Astrocyte of the cerebellum (primary cell): Measurements from ENCODE around the gene CXCR2.
"Not testable (repeated sequence)": the region's sequence is repeated elsewhere in the genome, so short reads cannot be mapped to it uniquely, and the experiment has no call there.

Experiments
- DNase-seq: peaks from one replicate; pipeline ENCODE4 v3.0.0-alpha.2; 2011; ENCODE audit warnings: low read depth
- H3K4me3 ChIP-seq: 2 replicates; pipeline ENCODE4 v1.5.1; 2011; ENCODE audit warnings: mild to moderate bottlenecking, low read depth, low read length, moderate library complexity
- in situ Hi-C: cut with HindIII; loops from 2 replicates; pipeline ENCODE4 v1.10.0; 2017; ENCODE audit warnings: low sequenced_read_pairs
- TF ChIP-seq, protein P1 (sequence below): IDR thresholded peaks from 2 replicates; pipeline ENCODE4 v1.5.1; 2012; ENCODE audit warnings: low read length, low read depth, moderate library complexity, mild to moderate bottlenecking; ENCODE audit errors: missing control alignments

The CXCR2 gene

DNA sequence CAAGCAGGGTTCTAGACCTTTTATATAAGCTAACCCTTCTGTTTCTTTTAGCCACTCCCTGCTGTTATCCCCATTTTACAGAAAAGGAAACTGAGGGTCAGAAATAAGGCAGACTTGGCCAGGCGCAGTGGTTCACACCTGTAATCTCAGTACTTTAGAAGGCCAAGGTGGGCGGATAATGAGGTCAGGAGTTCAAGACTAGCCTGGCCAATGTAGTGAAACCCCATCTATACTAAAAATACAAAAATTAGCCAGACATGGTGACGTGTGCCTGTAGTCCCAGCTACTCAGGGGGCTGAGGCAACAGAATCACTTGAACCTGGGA lies 42.5 kb upstream of the CXCR2 start:
- no peak for DNase-seq
- no peak overlapping the region for H3K4me3 ChIP-seq
- in situ Hi-C loops: no loop called here
- TF ChIP-seq, protein P1, sequence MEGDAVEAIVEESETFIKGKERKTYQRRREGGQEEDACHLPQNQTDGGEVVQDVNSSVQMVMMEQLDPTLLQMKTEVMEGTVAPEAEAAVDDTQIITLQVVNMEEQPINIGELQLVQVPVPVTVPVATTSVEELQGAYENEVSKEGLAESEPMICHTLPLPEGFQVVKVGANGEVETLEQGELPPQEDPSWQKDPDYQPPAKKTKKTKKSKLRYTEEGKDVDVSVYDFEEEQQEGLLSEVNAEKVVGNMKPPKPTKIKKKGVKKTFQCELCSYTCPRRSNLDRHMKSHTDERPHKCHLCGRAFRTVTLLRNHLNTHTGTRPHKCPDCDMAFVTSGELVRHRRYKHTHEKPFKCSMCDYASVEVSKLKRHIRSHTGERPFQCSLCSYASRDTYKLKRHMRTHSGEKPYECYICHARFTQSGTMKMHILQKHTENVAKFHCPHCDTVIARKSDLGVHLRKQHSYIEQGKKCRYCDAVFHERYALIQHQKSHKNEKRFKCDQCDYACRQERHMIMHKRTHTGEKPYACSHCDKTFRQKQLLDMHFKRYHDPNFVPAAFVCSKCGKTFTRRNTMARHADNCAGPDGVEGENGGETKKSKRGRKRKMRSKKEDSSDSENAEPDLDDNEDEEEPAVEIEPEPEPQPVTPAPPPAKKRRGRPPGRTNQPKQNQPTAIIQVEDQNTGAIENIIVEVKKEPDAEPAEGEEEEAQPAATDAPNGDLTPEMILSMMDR: no peak

DNA sequence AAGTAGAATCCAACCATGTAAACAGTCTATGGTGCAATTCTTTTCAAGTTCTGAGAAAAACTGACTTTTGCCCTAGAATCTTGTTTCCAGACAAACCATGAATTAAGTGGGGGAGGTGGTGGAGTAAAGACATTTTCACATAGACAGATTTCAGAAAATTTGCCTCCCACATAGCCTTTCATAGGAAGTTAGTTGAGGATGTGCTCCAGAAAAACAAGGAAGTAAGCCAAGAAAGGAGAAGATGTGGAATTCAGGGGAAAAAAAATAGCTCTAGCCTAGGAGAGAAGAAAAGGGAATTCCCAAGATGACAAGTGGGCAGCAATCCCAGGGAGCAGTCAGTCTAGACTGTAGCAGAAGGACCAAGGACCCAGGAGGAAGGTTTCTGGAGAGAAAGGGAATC lies 39.4 kb upstream of the CXCR2 start:
- no peak for DNase-seq
- no peak overlapping the region for H3K4me3 ChIP-seq
- in situ Hi-C loops: no loop called here
- TF ChIP-seq, protein P1: no peak

DNA sequence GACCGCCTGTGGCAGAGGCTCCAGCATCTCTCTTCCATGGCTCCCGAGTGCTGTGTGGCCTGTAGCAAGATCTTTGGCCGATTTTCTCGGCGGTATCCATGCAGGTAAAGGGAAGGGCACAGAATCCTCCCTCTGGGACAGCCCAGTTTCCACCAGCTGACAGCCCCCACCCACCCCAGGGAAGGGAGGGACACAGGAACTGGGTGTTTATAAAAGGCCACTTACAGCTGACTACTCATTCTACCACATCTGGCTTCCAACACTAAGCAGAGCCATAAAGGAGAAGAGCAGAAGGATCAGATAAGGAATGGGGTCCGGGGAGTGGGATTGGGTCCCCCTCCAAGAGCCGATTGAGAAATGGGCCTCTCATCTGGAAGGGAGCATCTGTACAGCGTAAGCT lies 36.6 kb upstream of the CXCR2 start:
- TF ChIP-seq, protein P1: no peak
- DNase-seq: no peak
- H3K4me3 ChIP-seq: no peak overlapping the region
- in situ Hi-C loops: no loop called here

DNA sequence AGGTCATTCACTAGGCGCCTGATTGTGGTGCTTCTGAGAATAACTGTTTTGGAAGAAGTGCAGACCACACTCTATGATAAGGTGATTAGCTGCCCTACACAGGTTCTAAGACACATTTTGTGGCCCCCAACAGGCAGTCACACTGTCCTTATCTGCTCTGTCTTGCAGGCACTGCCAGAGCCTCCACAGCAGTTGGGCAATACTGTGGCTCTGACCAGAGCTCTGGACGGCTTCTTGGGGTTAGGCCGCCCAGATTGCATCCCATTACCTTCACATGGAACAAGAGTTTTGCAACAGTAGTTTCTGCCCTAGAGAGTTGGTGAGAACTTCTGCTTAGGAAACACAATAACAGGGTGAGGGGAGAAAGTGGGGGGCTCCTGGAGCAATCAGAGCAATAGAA lies 34.1 kb upstream of the CXCR2 start:
- no peak for DNase-seq
- in situ Hi-C loops: no loop called here
- TF ChIP-seq, protein P1: no peak
- no peak overlapping the region for H3K4me3 ChIP-seq

DNA sequence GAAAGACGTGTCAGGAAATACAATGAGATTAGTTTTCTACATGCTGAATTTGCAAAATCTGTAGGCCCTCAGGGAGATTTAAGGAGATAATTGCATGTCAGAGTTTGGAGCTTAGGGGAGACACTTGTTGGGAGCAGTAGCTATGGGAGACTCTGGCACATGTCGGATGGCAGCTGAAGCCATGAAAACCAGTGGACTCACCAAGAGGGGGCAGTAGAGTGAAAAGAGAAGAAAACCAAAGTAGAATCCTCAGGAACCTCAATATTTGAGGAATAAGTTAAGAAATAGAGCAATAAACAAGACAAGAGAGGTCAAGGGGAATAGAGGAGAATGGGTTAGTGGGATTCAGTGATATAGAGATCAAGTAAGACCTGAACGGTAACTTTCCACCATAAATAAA lies 31.9 kb upstream of the CXCR2 start:
- in situ Hi-C loops: no loop called here
- H3K4me3 ChIP-seq: no peak overlapping the region
- TF ChIP-seq, protein P1: no peak
- no peak for DNase-seq

DNA sequence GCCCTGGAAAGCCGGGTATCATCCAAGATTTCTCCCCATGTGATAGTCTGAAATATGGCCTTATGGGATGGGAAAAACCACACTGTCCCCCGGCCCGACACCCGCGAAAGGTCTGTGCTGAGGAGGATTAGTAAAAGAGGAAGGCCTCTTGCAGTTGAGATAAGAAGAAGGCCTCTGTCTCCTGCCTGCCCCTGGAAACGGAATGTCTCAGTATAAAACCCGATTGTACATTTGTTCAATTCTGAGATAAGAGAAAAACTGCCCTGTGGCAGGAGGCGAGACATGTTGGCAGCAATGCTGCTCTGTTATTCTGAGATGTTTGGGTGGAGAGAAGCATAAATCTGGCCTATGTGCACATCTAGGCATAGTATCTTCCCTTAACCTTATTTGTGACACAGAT lies 30.0 kb upstream of the CXCR2 start:
- DNase-seq: no peak
- H3K4me3 ChIP-seq: no peak overlapping the region
- TF ChIP-seq, protein P1: no peak
- in situ Hi-C loops: no loop called here

DNA sequence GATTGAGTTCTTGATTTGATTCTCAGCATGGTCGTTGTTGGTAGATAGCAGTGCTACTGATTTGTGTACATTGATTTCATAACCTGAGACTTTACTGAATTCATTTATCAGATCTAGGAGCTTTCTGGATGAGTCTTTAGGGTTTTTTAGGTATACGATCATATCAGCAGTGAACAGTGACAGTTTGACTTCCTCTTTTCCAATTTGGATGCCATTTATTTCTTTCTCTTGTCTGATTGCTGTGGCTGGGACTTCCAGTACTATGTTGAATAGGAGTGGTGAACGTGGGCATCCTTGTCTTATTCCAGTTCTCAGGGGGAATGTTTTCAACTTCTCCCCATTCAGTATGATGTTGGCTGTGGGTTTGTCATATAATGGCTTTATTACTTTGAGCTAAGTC lies 27.9 kb upstream of the CXCR2 start:
- TF ChIP-seq, protein P1: no peak
- in situ Hi-C loops: no loop called here
- no peak overlapping the region for H3K4me3 ChIP-seq
- DNase-seq: no peak

DNA sequence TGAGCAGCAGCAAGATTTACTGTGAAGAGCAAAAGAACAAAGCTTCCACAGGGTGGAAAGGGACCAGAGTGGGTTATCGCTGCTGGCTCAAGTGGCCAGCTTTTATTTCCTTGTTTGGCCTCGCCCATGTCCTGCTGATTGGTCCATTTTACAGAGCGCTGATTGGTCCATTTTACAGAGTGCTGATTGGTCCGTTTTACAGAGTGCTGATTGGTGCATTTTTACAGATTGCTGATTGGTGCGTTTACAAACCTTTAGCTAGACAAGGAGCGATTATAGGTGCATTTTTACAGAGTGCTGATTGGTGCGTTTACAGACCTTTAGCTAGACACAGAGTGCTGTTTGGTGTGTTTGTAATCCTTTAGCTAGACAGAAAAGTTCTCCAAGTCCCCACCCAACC lies 17.0 kb upstream of the CXCR2 start:
- in situ Hi-C loops, DNase-seq, H3K4me3 ChIP-seq: not testable (repeated sequence)

DNA sequence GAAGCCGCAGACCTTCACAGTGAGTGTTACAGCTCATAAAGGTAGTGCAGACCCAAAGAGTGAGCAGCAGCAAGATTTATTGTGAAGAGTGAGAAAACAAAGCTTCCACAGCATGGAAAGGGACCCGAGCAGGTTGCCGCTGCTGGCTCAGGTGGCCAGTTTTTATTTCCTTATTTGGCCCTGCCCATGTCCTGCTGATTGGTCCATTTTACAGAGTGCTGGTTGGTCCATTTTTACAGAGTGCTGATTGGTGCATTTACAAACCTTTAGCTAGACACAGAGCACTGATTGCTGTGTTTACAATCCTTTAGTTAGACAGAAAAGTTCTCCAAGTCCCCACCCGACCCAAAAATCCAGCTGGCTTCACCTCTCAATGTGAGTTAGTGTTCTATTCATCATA lies 4.0 kb upstream of the CXCR2 start:
- in situ Hi-C loops, DNase-seq, H3K4me3 ChIP-seq: not testable (repeated sequence)

DNA sequence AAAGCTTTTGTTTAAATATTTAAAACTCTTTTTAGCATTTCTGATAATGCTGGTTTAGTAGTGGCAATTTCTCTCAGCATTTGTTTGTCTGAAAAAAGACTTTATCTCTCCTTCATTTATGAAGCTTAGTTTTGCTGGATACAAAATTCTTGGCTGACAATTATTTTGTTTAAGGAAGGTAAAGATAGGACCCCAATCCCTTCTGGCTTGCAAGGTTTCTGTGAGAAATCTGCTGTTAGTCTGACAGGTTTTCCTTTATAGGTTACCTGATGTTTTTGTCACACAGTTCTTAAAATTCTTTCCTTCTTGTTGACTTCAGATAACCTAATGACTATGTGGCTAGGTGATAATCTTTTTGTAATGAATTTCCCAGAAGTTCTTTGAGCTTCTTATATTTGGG lies 3.5 kb upstream of the CXCR2 start:
- DNase-seq, H3K4me3 ChIP-seq, in situ Hi-C loops: not testable (repeated sequence)
